Stimulated activated CD4-positive, alpha-beta T cell treated with anti-CD3 and anti-CD28 coated beads, Interleukin-4, amount 100 ng/mL, for 48 hours (primary cell): Measurements from ENCODE around the gene SYCP2L.
"Not testable (repeated sequence)": the region's sequence is repeated elsewhere in the genome, so short reads cannot be mapped to it uniquely, and the experiment has no call there.

Experiments used
- DNase-seq, 2 donors: peaks; one replicate each; pipeline ENCODE4 v3.0.0-alpha.2; 2020; ENCODE audit warnings: low read depth in 2 of 2

Gene SYCP2L

GRCh38 chr6:10886691-10887502 lies at the start of gene SYCP2L:
Gene SYCP2L, plus strand, starts transcription at chr6:10887052. Its CDS starts 75 bp downstream, at chr6:10887127.
- no peak for DNase-seq

DNA sequence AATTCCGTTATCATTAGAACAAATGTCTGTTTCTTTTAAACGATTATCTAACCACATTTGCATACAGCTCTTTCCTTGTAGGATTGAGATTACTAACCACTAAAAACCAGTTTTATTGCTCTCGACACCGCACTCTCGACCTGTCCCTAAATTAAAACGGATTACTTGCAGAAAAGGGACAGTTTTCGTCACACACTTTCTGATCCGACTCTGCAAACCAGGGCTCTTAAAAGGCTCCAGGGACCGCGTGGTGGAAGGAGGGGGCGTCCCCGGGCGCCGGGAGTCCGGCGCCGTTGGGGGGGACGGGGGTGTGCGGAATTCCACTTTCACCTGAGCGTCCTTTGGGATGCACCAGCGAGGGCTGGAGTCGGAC lies 49.2 kb upstream of the SYCP2L start:
- DNase-seq: peak in 1 of 2 donors; percentile 9

DNA sequence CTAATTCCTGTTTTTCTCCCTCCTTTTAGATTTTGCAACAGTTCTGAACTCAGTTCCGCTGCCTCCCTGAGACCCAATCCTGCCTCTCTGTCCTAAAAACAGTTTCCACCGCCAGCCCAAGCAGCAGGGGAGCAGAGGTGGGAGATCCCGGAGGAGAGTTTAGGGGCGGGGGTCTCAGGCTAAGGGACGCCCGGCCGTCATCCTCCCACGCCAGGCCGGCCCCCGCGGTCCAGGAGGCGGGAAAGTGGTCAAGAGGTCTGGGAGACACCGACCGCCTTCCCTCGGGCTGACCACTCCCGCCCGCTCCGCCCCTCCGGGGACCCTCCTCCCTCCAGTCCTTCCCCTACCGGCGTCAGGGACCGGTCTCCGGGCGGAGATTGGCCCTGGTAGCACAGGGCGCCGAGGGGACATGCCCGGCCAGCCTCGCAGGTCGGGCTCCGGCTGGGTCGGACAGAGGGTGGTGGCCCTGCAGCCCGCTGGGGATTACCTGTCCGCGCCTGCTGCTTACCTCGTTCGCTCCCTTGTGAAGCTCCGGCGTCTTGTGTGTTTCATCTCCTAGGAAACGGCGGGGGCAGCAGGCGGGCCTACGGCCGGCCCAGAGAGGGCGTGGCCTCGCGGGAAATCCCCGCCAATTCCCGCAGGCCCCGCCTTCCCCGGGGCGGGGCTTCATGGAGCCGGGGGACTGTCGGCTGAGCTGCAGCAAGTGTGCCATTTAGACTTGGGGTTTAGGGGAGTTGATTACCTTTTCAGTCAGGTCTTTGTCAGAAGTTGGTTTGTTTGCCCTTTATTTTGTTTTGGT lies 48.7 kb upstream of the SYCP2L start, which contains the start of gene MAK:
MAK (minus strand) TSS at position 545 of the 799 bp plus-strand sequence. CDS start 7,891 bp downstream, outside the sequence.
- peak; percentile 72 to 77 for DNase-seq

GRCh38 chr6:10838794-10839333 lies 48.0 kb upstream of the SYCP2L start:
- DNase-seq: peak in 1 of 2 donors; percentile 30

DNA sequence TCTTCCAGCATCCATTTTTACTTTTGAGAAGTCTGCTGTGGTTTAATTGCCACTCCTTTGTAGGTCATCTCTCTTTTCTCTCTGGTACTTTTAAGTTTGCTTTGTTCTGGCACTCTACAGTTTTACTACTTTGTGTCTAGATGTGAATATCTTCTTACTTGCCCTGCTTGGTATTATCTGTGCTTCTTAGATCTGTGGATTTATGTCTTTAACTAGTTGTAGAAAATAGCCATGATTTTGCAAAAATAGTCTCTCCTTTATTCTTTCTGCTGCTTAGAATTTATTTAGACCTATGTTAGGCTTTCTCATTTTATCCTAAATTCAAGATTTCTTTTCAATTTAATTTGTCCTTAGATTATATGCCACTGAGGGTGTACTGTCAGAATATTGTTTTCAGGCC lies 43.3 kb upstream of the SYCP2L start:
- no peak for DNase-seq

GRCh38 chr6:10847684-10848083 lies 39.2 kb upstream of the SYCP2L start:
- no peak for DNase-seq

DNA sequence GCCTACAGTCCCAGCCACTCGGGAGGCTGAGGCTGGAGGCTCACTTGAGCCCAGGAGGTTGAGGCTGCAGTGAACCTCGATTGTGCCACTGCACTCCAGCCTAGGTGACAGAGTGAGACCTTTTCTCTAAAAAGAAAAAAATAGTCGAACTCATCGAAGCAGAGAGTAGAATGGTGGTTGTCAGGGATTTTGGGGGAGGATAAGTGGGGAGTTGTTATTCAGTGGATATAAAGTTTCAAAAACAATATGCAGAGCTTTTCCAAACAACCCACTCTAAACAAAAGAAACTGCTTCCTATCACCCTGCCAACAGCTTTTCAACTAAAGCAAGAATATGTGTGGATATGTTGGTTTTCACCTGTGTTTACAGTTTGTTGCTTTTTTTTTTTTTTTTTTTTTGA lies 37.0 kb upstream of the SYCP2L start:
- no peak for DNase-seq

DNA sequence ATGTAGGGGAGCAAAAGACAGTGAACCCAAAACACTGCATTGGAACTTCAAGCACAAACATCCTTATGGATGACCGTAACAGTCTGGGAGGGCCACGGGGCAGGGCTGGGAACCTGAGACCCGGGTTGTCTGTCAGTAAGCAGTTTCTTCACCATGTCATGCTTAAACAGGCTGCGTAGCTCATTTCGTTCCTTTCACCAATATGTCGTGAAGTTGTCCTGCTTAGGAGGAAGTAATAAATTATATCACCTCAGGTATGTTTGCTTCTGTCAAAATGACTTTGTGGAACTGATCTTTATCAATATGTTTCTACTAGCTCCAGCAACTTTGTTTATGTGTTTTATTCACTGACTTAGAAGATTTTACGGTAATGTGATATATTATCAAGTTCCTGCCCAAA lies 36.1 kb upstream of the SYCP2L start:
- DNase-seq: no peak

DNA sequence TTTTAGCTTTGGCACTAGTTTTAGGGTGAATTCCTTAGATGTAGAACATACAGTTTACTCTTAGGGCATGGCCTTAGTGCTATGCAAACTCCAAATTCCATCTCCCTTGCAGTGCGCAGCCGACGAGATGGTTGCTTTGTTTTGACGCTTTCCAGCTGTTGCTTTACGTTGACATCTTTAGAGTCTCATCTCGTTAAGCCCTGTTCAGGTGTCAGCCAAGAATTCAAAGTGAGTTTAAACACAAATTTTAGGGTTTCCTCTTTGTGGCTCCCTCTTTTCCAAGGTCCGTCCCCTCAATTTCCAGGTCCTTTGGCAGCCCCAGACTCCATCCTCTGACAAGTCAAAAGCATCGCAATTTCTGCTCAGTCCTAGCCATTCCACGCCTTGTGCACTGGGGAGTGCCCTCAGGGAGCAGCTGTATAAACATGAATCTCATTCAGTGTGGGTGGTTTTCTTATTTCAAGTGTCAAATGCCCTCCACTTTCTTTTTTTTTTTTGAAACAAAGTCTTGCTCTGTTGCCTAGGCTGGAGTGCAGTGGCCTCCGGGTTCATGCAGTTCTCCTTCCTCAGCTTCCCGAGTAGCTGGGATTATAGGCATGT lies 34.4 kb upstream of the SYCP2L start:
- no peak for DNase-seq

- not testable (repeated sequence) for DNase-seq
These were observed 33.0 kb upstream of the SYCP2L start for GRCh38 chr6:10853849-10854300.

- no peak for DNase-seq
These were observed 31.8 kb upstream of the SYCP2L start for GRCh38 chr6:10854922-10855632.

GRCh38 chr6:10857259-10857658 lies 29.6 kb upstream of the SYCP2L start:
- DNase-seq: no peak

GRCh38 chr6:10861086-10861485 lies 25.8 kb upstream of the SYCP2L start:
- DNase-seq: no peak

DNA sequence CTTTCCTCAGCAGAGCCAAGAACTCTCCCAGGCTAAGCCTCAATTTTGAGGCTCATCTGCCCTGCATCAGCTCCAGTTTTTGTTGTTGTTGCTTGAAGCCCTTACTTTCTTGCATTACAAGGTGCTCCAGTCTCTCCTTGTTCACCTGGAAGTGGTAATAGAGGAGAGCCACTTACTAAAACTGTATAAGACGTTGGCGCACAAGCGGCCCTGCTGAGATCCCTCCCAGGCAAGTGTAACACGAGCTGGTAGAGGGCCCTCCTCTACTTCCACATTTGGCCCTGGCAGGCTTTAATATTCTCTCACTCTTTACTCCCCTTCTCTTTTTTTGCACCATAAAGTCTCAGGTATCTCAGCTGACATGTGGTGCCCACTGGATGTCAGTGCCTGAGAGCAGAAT lies 24.5 kb upstream of the SYCP2L start:
- no peak for DNase-seq

GRCh38 chr6:10863031-10863430 lies 23.8 kb upstream of the SYCP2L start:
- not testable (repeated sequence) for DNase-seq

DNA sequence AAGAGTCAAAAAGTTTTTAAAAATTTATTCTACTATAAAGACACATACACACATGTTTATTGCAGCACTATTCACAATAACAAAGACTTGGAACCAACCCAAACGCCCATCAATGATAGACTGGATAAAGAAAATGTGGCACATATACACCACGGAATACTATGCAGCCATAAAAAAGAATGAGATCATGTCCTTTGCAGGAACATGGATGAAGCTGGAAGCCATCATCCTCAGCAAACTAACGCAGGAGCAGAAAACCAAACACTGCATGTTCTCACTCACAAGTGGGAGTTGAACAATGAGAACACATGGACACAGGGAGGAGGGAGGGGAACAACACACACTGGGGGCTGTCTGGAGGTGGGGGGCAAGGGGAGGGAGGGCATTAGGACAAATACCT lies 20.1 kb upstream of the SYCP2L start:
- not testable (repeated sequence) for DNase-seq

DNA sequence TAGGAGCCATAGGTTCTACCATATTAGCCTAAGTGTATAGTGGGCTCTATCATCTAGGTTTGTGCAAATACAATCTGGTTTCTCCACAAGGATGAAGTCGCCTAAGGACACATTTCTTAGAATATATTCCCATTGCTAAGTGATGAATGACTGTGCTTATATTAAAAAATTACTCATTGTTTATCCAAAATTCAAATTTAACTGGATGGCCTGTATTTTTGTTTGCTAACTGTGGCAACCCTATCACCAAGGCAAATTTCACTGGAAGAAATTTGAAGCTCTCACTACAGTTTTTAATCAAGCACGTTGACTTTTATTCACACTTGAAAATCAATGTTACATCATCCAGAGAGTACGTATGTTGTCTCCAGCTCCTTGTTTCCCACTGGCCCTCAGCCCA lies 18.9 kb upstream of the SYCP2L start:
- no peak for DNase-seq

- DNase-seq: no peak
These were observed 13.5 kb upstream of the SYCP2L start for GRCh38 chr6:10873374-10873773.

DNA sequence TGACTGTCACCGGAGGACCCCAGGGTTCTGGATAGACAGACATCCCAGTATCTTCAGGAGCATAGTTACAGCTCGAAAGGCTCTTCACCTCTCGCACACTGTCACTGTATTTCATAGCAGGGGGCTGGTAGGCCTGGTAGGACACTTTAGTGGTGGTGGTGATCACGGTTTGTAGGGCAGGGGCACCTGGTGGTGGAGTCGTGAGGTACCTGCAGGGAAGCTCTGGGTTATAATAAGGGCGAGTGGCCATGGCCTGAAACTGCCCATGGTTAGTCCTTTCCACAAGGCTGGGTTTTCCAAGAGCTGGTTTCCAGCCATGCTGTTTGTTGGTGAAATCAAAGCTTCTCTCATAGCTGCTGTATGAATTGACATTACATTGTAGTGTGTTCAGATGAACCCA lies 12.6 kb upstream of the SYCP2L start:
- DNase-seq: no peak

DNA sequence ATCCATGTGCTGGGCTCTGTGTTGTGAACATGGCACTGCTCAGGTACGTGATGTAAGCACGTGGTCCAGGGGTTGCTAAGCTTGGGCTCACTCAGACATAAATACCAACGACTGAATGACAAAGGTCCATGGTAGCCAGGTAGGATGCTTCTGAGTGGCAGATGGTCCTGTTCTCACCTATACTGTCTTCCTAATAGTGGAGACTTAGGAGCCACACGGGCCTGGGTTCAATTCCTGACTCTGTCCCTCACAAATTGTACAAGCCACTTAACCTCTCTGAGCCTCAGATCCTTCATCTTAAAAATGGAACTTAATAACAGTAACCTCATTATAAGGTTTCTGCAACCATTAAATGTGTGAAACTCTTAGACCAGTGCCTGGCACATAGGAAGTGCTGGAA lies 11.8 kb upstream of the SYCP2L start:
- no peak for DNase-seq

DNA sequence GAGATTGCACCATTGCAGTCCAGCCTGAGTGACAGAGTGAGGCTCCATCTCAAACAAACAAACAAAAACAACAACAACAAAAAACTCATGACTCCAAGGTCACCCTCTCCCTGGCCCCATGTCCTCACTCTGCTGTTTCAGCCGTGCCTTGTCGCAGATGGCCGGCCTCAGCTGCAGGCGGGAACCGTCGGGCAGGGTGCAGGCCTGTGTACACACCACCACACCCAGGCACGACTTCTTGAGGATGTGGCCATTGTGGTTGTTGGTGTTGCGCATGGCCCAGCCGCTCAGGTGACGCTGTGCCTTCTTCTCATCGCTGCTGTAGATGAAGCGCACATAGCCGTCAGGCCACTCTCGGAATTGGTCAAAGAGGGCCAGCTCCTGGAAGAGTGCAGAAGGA lies 9.8 kb upstream of the SYCP2L start:
- DNase-seq: no peak
